GM19351 (cell line): ENCODE measurements around the gene PRKCE.
A peak's percentile ranks its signal among the peaks of the same experiment; 100 is the strongest.

Source experiments
- ATAC-seq: cut with Tn5 transposase; IDR thresholded peaks from one replicate; pipeline ENCODE4 v1.9.1; 2021; ENCODE audit warnings: mild to moderate bottlenecking, moderate library complexity; ENCODE audit not compliant: unreplicated experiment

The PRKCE gene

DNA sequence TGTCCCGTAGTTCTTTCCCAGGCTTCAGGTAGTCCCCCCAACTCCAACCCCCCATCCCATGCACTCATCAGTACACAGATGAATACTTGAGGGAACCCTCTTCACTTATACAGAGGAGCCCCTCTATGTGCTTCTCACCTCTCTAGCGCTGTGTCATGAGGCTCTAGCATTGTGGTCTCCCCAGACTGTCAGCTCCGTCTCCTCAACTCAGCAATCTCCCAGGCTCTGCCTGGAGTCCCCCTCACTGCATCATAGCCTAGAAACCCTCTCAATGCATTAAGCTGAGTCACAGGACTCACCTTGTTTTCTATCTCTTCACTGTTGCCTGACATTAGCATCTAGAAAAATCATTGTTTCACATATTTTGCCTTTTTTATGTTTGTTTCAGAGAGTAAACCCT lies 20.2 kb upstream of the PRKCE start:
- ATAC-seq: no peak

DNA sequence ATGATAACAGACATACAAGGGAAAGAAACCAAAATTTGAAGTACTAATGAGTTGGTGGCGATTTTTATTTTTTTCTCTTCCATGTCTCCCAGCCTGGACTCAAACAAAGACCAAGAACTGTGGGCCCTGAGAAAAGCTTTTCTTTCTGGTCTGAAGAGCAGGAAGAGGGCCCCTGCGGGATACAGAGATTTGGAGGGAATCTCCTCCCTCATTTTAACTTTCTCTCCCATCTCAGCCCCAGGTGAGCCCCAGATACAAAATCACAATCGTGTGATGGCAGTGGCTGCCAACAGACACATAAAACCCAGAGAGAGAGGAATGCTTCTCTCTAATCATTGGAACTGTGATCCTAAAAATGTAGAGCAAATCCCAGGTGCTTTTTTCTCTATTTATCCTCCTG lies 19.5 kb upstream of the PRKCE start:
- ATAC-seq: no peak

DNA sequence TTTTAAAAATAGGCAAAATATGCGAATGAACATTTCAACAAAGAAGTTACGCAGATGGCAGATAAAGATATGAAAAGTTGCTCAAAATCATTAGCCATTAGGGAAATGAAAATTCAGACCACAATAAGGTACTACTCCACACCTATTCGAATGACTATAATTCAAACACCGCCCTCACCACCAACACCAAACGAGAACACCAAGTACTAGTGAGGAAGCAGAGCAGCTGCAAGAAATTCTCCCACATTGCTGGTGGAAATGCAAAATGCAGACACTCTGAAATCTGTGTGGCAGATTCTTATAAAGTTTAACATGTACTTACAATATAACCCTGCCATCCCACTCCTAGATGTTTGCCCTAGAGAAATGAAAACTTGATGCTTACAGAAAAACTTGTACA lies 17.3 kb upstream of the PRKCE start:
- ATAC-seq: no peak

DNA sequence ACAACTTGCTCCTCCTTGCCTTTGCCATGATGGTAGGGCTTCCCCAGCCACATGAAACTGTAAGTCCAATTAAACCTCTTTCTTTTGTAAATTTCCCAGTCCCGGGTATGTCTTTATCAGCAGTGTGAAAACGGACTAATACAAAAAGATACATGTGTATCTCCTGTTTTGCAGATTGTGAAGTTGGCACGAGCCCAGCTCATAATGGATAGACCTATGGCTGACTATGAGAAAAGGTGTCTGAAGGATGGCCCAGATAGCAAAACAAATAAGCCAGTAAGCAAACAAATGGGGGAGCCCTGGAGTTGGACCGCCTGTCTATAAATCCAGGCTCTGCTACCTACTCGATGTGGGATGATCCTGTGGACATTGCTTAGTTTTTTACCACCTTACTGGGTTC lies 15.5 kb upstream of the PRKCE start:
- no peak for ATAC-seq

DNA sequence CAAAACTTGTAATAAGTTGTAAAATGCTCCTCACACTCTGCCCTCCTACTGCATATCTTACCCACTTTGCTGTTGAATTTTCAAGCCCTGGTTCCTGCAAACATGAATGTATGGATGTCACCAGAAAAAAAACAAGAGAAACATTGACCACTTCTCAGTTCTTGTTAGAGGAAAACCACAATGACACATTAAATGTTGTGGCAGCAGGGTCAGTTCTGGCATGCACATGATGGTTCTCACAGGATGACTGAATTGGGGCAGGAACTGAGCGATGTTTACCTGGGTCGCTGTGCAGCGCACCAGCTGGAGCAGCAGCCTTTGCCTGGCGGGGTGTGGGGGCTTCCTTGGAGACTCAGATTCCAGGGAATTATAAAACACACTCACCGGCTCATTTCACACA lies 14.0 kb upstream of the PRKCE start:
- ATAC-seq: peak; percentile 80

DNA sequence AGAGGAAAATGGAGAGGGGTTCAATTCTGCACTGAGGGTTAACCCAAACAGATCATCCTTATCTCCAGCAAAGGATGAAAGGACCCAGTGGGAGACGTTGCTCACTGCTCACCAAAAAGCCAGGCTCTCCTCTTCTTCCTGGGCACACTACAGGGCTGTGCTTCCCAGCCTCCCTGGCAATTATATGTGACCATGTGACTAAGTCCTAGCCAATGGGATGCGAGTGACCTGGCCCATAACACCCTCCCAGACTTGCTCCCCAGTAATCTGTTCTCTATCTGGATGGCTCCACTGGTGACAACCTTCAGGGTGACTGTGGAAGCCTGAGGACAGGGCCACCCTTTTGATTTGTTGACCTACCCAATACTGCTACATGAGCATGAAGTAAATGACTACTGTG lies 10.9 kb upstream of the PRKCE start:
- ATAC-seq: no peak

DNA sequence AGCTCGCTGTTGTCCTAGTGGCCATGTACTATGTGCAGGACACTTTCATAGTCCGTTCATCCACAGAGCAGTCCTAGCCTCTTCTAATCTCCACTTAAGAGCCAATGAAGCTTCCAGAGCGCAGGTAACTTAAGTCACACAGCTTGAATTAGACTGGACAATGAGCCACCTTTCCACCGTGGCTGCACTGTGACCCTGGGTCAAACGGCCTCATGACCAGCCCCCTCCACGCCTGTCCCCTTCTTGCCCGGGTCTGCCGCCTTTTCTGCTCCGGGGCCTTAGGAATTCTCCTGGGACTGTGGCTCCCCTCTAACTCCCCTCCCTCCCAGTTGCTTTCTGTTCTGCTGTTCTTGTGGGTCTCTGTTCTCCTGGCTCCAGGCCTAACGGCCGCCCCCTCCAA lies 8.4 kb upstream of the PRKCE start:
- ATAC-seq: no peak

DNA sequence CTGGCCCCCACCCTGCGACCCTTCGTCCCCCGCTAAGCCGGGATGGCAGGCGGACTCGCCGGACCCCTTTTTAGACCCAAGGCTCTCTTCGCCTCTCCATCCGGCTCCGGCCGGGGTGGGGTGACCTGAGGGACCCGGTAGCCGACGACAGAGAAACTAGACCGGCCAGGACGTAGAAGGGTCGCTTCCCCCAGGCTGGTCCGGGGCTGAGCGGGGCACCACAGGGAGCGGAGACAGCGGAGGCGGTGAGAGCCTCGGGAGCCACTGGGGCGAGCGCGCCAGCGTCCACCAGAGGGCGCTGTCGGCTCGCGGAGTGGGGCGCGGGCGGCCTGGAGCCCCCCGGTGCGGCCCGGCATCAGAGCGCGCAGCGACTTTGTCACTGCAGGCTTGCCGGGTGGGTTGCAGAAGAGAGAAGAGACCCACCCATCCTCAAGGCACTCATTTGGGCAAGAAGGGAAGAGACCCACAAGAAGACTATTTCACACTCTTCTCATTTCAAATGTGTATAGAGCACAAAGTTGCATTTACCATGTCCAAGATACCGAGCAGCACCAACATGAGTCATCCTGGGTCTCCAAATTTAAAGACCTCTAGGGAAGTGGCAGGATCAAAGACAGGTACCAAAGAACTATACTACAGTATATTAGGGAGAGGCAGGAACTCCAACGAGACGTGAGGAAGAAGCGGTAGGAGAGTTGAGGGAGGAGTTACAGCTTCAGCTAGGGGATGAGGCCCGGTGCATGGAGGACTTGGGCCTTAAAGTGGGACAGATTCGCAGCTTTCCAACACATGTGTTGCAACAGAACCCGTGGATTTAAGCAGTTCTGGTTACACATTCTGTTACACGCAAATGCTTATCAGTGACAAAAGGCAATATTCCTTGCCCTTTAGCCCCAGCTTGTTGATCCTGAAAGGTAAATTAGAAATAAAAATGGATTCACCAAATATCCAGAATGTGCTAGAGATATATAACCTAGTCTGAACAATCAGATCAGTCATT lies 7.6 kb upstream of the PRKCE start:
- ATAC-seq: peak; percentile 81

DNA sequence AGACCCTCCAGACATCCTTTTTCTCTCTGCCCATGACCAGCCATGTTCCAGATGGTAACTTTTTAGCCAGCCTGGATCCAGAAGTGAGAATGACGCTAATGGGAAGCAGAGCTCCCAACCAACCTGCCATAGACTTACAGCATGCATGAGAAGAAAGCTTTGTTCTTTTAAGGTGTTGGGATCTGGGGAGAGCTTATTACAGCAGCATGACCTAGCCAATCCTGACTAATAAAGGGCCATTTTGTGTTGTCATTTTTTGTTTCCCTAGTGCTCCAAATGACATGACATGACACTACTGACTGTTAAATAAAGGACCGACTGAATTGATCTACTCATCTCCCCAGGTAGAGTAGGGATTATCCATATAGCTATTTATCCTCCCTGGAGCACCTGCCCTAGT lies 5.2 kb upstream of the PRKCE start:
- no peak for ATAC-seq

DNA sequence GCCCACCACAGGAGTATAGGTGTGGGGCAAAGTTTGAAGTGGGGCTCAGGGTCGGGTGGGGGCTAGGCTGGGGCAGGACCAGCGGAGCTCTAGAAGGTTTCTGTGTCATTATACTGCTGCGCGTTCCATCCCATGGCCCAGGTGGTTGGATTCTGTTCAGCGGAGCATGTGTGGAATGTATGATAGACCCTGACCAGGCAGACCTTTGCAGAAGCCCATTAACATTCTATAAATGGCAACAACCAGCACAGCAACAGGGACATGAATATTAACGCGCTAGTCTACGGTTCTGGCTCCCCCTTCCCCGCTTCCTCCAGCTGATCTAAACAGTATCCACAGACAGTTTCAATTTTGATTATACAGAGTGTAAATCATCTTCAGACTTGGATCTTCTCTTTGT lies 4.1 kb upstream of the PRKCE start:
- ATAC-seq: no peak

DNA sequence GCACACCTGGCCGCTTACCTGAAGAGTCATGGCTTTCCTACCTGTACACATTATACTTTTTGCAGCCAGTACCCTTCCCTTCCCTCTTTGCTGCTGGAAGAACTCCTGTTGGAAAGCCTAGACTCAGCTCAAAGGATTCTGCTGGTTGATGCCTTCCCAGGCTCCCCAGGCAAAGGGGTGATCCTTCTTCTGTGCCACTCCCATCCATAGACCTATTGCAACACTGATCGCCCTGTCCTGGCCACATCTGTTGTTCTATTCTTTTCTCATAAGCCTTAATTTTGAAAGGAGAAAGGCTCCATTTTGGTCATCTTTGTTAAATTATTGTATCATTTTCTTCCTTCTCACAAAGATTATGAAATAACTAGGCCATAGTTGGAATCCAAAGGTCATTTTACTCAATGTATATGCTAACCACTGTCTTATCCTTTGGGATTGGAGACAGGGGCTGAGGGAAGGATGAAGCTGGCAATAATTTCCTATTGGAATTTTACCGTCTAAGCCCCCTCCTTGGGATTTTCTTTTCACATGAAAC lies 3.4 kb upstream of the PRKCE start:
- ATAC-seq: no peak

DNA sequence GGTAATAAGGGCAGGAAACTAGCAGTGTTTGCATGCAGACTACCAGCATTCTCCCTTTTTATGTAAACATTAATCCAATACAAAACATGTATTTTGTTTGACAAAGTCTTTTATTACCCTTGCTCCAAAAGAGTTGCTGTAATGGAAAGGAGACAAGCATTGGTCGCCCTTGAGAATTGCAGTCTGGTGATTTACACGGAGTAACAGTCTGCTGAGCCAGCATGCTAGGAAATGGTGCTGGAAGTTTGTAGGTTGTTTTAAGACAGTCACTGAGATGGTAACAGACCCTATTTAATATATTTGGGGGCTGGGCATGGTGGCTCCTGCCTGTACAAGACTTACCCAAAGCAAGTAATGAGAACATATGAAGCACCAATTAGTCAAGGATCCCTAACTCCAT lies 2.8 kb upstream of the PRKCE start:
- ATAC-seq: no peak

DNA sequence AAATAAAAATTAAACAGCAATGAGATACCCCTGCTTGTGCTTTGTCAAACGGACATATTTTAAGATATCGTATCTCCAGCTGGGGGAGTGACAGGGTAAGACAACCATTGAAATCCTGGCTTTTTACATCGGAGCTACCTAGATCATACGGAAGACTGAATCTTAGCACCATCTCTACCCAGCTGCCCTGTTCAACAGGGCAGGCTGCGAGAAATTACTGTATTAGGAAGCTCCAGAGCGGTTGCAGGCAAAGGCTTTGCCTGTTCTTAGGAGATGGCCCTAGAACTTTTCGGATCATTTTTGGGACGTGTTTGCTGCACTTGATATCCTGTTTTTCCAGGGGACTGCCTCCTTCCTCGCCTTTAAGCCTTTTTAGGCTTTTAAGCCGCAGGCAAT lies 2.0 kb upstream of the PRKCE start:
- ATAC-seq: no peak

DNA sequence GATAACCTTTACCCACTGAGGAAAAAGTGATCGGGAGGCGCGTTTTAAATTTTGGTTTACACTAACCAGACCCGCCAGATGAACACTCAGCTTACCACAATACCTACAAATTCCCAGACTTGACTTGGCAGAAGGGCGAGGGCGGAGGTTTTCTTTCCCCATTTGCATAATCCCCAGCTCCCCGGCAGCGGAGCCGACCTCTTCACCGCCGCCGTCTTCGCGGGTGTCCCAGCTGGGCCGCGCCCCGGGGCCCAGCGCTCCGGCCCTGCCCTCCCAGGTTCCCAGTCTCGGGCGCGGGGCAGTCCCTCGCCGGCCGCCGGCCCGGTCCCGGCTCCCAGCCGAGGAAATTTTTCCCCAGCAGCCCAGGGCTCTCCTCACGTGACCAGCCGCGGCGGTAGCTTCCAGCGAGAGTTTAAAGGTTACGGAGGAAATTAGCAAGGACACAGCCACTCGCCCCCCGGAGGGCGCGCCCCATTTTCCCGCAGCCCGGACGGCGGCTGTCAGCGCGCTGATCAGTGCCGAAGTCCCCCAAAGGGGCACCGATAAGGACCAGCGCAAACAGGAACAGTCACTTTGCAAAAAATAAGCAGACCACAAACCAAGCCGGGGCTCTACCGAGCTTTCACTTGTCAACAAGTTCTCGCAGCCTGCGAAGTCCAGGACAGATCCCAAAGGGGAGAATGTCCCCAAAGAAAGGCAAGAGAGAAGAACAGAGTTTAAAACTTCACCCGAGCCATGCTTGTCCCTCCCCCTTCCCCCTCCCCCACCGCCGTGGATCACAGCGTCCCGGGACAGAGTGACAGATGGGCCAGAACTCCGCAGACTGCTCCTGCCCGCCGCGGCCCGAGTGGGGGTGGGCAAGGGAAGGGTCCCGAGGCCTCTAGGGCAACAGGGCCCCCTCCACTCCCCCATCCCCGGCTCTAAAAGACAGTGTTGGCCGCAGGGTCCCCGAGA lies 1.3 kb upstream of the PRKCE start:
- peak; percentile 22 for ATAC-seq

DNA sequence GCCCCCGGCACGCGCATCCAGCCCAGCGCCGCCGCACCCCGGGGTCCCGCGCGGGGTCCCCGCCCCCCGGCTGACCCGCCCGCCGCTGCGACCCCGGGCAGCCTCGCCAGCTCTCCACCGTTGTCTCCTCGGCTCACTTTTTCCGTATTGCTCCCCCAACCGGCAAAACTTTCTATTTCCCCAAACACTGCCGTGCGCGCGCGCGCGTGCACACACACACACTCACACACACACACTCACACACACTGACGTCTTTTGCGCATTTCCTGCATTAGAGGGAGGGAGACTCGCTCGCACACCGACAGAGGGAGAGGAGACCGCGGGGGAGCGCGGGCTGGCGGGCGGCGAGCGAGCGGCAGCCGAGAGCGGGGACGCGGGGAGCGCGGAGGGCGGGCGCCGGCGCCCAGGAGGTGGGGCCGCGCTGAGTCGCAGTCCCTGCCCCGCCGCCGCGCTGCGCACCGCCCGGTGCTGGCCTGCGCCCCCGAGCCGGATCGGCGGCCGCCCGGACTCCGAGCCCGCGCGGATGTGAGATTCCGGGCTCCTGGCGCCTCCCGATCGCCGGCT lies 542 bp upstream of the PRKCE start:
- peak; percentile 80 for ATAC-seq

DNA sequence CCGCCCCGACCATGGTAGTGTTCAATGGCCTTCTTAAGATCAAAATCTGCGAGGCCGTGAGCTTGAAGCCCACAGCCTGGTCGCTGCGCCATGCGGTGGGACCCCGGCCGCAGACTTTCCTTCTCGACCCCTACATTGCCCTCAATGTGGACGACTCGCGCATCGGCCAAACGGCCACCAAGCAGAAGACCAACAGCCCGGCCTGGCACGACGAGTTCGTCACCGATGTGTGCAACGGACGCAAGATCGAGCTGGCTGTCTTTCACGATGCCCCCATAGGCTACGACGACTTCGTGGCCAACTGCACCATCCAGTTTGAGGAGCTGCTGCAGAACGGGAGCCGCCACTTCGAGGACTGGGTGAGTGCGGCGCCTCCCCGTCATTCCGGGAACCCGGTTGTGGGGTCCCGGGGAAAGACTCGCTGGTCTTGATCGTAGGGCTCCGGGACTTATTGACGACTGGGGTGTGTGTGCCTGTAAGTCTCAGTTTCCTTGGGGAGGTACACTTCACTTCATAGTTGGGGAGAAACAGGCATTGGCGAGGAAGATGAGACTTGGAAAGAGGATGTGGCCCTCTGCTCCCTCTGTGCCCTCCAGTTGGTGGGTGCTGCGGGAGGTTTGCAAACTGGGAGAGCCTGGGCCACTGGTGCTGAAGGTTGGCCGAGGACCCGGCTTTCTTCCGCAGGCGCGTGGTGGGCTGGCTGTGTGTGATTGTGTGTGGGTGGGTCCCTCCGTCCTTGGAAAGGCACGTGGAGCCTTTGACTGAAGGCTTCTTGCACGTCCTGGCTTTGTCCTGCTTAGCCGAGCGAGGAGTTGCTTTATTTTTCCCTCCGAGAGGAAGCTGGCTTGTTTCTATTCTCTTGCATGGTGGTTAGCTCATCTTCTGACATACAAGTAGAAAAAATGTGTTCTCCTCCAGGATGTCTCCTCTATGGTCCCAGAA lies 886 bp downstream of the PRKCE start:
- ATAC-seq: no peak

DNA sequence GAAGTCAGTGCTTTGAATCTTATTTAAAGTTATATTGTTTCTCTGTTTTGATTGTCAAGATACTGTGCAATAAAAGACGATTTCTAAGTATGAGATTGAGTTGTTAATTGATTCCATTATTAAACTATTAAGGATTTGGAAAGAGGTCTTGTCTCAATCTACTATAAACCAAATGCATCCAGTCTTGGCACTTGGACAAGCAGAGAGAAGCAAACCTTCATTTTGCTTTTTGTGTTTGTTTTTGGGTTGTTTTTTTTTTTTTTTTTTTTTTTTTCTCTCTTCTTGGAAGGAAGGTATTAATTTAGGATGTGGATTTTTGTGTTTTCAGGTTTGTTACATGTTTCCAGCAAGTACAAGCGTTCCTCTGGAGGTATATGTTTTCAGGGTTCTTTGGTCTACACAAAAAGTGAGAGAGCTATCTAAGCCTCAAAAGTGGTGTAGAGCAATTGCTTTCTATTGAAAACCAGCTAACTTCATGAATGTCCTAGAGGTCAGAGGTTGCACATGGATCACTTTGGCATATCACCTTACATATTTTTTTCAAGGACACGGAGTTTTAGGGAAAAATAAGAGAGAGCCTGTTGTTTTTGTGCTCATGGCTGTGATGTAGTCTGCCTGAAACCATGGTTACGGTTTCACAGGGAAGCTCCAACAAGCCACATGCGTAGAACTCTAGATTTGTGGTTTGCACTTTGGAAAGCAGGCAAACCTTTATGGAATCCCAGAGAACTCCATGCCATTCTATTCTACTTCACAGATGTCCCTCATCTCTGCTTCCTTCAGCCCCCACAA lies 1.8 kb downstream of the PRKCE start:
- no peak for ATAC-seq

DNA sequence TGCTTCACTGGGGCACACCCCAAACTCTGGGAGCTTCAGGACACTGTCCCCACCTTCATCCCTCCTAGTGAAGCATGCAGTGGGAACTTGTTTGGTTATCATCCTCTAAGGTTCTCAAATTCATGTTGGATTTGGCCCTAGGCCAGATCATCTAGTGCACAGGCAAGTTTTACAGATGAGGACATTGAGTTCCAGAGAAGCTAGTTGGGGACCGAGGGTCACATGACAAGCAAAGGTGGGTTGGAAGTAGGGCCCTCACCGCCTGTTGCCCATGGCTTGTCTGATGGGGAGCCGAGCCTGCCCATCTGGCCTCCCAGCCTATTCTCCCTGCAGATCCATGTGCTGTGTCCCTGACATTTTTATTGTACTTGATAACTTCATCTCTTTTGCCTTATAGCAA lies 2.8 kb downstream of the PRKCE start:
- no peak for ATAC-seq

DNA sequence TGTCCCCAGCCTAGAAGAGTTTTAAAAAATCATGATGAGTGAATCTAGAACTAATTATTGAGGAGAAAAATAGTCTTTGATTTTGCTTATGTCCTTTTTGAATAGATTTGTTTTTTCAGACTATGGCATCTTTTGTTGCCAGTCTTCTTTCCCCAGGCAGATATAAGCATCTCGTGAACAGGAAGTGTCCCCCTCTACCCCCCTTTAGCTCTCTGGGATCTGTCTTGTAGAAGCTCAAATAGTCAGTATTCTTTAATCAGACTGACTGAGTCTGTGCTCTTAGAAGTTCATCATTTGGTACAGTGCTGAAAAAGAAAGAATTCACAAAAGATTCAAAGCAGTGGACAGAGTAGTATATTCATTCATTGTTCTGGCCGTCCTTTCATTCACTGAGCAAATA lies 10.4 kb downstream of the PRKCE start:
- no peak for ATAC-seq
